Esophagus (tissue), 2 donors: ENCODE data around the gene SH3PXD2A. TPM values are rescaled to one million over a fixed set of nuclear protein-coding genes. Genes with fewer than 3 reads are reported as not detected.
A peak's percentile ranks its signal among the peaks of the same experiment; 100 is the strongest.

Experiments used
- H3K27ac ChIP-seq, 2 donors: one replicate each; pipeline ENCODE4 v1.5.1; 2013; ENCODE audit warnings: low read depth in 2 of 2, mild to moderate bottlenecking in 2 of 2, inconsistent platforms in 1 of 2, low read length in 1 of 2, moderate library complexity in 1 of 2
- H3K27me3 ChIP-seq, 2 donors: one replicate each; pipeline ENCODE4 v1.6.1; 2013; ENCODE audit warnings: low read length in 2 of 2, control low read depth in 1 of 2, mild to moderate bottlenecking in 1 of 2; ENCODE audit not compliant: insufficient read depth in 2 of 2, control insufficient read depth in 1 of 2
- H3K36me3 ChIP-seq, 2 donors: one replicate each; pipeline ENCODE4 v1.6.1; 2013; ENCODE audit warnings: low read length in 1 of 2; ENCODE audit not compliant: control insufficient read depth in 2 of 2, insufficient read depth in 2 of 2
- H3K4me1 ChIP-seq, 2 donors: one replicate each; pipeline ENCODE4 v1.6.1; 2013; ENCODE audit warnings: low read length in 1 of 2; ENCODE audit not compliant: control insufficient read depth in 2 of 2, insufficient read depth in 2 of 2
- H3K4me3 ChIP-seq, 2 donors: one replicate each; pipeline ENCODE4 v1.5.1; 2013; ENCODE audit warnings: low read length in 2 of 2, mild to moderate bottlenecking in 2 of 2, low read depth in 1 of 2, moderate library complexity in 1 of 2
- H3K9me3 ChIP-seq, 2 donors: one replicate each; pipeline ENCODE4 v1.6.1; 2013; ENCODE audit warnings: mild to moderate bottlenecking in 2 of 2, low read depth in 1 of 2, low read length in 1 of 2, moderate library complexity in 1 of 2; ENCODE audit not compliant: control insufficient read depth in 2 of 2, insufficient read depth in 1 of 2
- WGBS, 2 donors: extraction: QIAGEN DNeasy Blood & Tissue Kit; methylation state at CpG; one replicate each; pipeline ENCODE4 v1.1.7; 2013; 5-methylcytosine and 5-hydroxymethylcytosine counted together
- polyA plus RNA-seq, 2 donors: library from polyadenylated mRNA; stranded (reverse); fragments of 200-250 nt; gene quantifications; one replicate each; pipeline ENCODE4 v1.2.3, GENCODE V29; 2013
- donor health status: healthy with polysubstance abuse.
- donor health status: Bipolar disorder and iron deficiency.

Gene SH3PXD2A
- polyA plus RNA-seq, 2 donors = 14.9 to 34.2 TPM

DNA sequence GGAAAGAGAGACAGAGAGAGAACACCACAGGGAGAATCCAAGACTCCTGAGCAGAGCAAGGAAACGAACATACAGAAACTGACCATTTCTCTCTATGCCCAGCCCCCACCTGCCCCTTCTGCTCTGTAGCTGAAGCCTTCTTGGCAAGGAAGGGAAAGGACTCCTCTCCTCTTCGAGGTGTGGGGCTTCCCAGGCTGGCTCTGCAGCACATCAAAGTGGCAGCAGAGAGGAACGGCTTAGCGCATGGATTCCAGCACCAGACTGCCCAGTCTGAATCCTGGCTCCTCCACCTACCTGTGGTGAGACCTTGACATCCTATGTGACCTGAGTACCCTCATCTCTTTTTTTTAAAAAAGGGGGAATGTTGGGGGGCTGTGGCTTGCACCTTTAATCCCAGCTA, 69.4 kb downstream of the SH3PXD2A start:
- 47 to 62% methylated on average over 4 of the region's 4 CpGs for WGBS, 2 donors
- H3K27ac ChIP-seq = peak overlapping the region; percentile 77 to 98
- no peaks in the 10 kb centered on the region for H3K9me3 ChIP-seq
- peaks cover 9 to 48% of the 10 kb centered on the region in 2 donors for H3K4me1 ChIP-seq
- H3K36me3 ChIP-seq = no peaks in the 10 kb centered on the region
- H3K4me3 ChIP-seq = peak overlapping the region in 1 of 2 donors; percentile 18
- H3K27me3 ChIP-seq = no peaks in the 10 kb centered on the region

DNA sequence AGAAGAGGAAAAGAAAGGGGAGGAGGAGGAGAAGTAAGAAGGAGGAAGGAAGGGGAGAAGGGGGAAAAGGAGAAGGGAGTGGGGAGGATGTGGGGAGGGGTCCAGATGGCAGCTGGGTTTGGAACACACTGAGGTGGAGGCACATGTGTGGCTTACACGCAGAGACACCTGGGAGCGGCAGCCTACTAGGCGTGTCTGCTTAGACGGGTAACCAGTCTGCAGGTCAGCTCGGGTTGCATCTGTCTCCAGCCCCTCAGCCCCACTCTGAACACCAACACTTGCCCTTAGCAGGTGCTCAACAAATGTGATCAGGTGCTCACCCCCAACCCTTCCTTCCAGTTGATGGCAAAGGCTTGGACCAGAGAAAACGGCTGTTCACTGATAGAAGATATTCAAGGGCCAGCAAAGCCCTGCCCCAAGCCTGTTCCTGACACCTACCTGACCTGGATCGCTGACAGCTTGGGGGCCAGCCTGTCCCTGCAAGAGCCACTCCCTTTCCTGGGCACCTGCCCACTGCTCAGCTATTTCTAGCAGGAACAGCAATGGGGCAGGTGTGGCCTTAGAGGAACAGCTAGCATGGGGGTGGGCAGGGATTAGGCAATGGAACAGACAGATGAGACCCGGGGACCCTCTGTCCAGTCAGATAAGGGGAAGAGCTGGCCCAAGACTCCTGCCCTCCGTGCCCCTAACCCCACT, 70.5 kb downstream of the SH3PXD2A start:
- Histone ChIP-seq H3K27me3 (no peaks in the 10 kb centered on the region), H3K4me3 (no peak overlapping the region), H3K27ac (peak overlapping the region; percentile 77 to 98), H3K36me3 (no peaks in the 10 kb centered on the region), H3K4me1 (peaks cover 9 to 49% of the 10 kb centered on the region in 2 donors), H3K9me3 (no peaks in the 10 kb centered on the region)
- WGBS, 2 donors = 49 to 64% methylated on average over 7 to 9 of the region's 9 CpGs

DNA sequence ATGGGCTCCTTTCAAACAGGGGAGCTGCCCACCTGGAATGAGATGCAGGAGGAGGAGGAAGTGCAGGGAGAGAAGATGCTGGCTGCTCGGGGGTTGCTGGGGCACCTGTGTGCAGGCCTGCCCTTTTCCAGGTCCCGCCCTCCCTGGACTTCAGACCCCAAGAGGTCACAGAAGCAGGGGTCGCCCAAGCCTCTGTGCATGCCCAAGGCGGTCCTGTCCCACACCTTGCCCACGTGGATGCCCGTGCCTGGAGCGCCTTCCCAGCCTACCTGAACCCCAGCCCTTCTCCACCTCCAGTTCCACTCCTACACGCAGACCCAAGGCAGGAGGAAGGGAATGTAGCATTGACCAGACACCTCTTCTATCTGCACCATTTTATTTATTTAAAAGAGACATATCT, 71.3 kb downstream of the SH3PXD2A start:
- H3K27ac ChIP-seq = peak overlapping the region; percentile 77 to 98
- no peaks in the 10 kb centered on the region for H3K27me3 ChIP-seq
- no peaks in the 10 kb centered on the region for H3K9me3 ChIP-seq
- no peaks in the 10 kb centered on the region for H3K36me3 ChIP-seq
- no peak overlapping the region for H3K4me3 ChIP-seq
- peaks cover 9 to 51% of the 10 kb centered on the region in 2 donors for H3K4me1 ChIP-seq
- 68 to 86% methylated on average over 8 of the region's 8 CpGs for WGBS, 2 donors

DNA sequence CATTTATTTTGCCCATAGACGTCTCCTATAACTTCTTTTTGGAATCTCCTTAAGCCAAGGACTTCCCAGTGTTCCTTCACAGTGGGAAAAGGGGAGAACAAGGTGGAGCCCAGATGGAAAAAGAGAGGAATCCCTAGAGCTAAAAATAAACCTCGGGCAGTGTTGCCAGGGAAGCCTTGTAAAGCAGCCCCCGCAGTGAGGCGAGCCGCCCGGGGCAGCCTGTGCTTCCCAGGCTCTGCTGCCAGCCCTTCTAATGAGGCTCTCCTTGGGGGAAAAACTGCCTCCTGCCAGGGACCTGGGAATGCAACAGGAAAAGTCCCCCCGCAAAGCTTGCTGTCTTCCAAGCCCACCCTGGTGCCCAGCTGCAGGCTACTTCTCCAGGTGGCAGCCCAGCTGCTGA, 71.7 kb downstream of the SH3PXD2A start:
- H3K4me1 ChIP-seq = peaks cover 9 to 49% of the 10 kb centered on the region in 2 donors
- 48 to 63% methylated on average over 7 of the region's 7 CpGs for WGBS, 2 donors
- H3K4me3 ChIP-seq = no peak overlapping the region
- H3K9me3 ChIP-seq = no peaks in the 10 kb centered on the region
- H3K27ac ChIP-seq = peak overlapping the region; percentile 77 to 98
- H3K27me3 ChIP-seq = no peaks in the 10 kb centered on the region
- no peaks in the 10 kb centered on the region for H3K36me3 ChIP-seq

DNA sequence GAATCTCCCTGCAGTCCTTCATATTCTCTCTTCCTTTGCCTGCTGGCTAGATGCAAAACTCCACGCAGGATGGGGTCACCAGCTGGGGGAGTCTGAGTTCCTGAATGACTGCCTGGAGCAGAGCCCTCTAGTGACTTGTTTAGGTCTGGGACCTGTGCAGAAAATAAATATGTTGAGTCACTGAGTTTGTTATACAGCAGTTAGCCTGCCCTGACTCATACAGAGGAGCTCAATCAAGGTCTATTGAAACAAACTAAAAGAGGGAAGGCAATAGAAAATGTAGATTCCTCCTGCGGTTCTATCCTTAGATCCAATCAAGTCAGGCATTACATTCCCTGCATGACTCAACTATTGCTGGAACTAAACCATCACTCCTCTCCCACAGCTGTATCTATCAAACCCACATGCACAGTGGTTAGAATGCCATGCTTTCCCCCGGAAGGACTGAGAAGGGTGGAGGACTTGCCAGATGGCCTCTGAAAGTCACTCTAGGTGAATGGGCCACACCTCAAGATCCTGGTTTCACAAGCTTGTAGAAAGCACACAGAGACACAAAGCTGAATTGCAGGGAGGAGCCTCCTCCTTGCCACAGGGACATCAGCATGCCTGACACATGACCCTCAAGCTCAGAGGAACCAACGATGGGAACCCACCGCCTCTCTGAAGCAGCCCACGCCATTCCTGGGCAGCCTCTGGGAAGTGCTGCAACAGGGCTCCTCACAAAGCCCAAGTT, 73.9 kb downstream of the SH3PXD2A start:
- no peaks in the 10 kb centered on the region for H3K36me3 ChIP-seq
- no peak overlapping the region for H3K4me3 ChIP-seq
- 54 to 61% methylated on average over 6 of the region's 6 CpGs for WGBS, 2 donors
- no peaks in the 10 kb centered on the region for H3K27me3 ChIP-seq
- peak overlapping the region; percentile 95 to 98 for H3K27ac ChIP-seq
- H3K4me1 ChIP-seq = peaks cover 9 to 52% of the 10 kb centered on the region in 2 donors
- H3K9me3 ChIP-seq = no peaks in the 10 kb centered on the region

DNA sequence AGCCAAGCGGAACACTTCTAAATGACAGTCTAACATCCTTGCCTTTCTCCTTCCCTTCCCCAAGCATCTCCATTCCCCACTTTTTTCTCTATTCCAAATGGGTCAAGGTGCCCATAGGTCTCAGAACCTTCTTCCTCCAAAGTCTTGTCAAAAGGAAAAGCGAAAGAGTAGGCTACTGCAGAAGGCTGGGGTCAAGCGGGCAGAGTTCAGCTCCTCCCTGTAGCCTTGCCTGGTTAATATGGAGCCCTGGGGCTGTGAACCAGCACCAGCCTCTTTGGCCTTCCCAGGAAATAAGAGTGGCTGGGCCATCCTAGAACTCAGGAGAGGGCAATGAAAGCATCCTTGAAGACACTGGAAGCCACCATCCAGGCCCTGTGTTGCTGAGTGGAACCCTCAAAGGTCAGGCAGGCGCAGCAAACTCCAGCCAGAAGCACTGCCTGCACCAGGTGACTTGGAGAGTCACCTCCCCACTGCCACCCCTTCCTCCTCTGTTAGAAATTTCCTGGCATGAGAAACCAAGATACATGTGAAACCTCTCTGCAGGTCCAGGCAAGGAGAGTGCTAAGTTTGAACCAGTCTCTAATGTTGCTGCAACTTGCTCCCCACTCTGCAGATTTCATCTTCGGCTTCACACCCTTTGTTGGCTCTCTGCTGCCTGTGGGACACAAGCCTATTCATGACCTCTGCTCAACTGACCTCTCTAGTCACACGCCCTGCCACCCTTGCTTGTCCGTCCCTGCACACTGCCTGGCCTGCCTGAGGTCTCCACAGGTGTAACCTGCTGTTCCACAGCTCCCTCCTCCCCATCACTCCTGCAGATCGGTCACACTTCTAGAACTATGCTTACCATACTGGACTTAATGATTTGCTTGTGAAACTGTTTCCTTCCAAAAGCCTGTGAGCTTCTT, 74.9 kb downstream of the SH3PXD2A start:
- WGBS, 2 donors = 54 to 63% methylated on average over 8 of the region's 8 CpGs
- Histone ChIP-seq H3K27ac (peak overlapping the region; percentile 95), H3K4me3 (no peak overlapping the region), H3K9me3 (no peaks in the 10 kb centered on the region), H3K27me3 (no peaks in the 10 kb centered on the region), H3K36me3 (no peaks in the 10 kb centered on the region), H3K4me1 (peaks cover 9 to 50% of the 10 kb centered on the region in 2 donors)

DNA sequence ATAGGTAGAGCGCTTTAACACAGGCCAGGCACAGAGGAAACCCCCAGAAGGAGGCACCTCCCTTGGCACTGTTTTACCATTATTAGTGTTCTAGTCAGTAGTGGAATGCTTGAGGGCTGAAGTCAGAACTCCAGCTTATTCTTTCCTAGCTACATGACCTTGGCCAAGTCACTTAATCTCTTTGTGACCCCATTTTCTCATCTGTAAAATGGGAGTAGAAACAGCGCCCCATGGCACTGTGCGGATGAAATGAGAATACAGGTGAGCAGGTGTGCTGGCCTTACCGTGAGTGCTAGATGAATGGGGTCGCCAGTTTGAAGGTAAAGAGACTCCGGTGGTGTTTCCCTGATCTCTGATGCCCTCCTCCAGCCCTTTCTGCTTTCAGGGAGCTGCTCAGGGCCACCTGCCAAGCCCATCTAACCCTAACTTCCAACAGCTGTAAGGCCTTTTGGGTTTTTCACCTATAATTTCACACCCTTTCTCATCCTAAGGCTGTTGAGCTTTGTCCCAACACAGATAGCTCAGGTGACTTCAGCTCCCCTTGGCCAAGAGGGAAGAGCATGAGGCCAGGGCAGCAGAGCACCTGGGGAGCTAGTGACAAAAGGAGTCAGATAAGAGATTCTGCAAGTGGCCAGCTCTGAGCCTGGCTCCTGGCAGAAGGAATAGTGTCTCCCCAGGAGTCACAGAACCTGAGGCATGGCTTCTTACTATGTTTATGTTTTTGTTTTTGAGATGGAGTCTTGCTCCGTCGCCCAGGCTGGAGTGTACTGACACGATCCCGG, 76.8 kb downstream of the SH3PXD2A start:
- WGBS, 2 donors = 84 to 91% methylated on average over 10 of the region's 10 CpGs
- H3K27ac ChIP-seq = no peak overlapping the region

DNA sequence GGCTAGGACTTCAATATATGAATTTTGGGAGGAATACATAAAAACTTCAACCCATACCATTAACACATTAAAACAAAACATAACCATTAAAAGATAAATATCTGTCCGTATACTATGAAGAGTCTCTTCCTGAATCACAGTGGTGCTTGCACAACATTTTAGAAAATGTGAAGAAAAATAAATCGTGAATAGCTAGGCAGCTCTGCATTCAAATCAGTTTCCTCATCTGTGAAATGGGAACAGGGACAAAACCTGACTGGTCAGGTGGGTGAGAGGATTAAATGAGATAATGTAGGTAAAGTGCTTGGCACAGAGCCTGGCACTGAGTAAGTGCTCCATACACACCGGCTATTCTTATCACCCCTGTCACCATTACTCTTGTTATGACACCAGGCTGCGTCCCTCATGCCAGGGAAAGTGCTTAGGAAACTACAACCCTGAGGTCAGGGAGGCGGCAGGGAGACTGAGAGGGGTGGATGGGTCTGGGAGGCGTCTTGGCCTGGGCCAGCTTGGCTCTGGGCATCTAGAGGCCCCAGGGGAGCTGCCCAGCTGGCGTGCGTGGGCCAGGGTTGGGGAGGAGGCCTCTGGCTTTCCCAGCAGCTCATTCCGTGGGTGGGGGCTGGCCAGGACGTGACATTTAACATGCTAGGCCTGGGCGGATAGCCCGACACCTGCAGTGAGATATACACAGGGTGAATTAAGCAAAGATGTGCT, 78.3 kb downstream of the SH3PXD2A start:
- peak overlapping the region; percentile 25 to 89 for H3K27ac ChIP-seq
- WGBS, 2 donors = 32 to 38% methylated on average over 12 of the region's 12 CpGs
- no peaks in the 10 kb centered on the region for H3K9me3 ChIP-seq
- no peaks in the 10 kb centered on the region for H3K27me3 ChIP-seq
- H3K36me3 ChIP-seq = no peaks in the 10 kb centered on the region
- H3K4me3 ChIP-seq = no peak overlapping the region
- peaks cover 0 to 35% of the 10 kb centered on the region in 2 donors for H3K4me1 ChIP-seq

More for the DNA sequence above, 76.8 kb downstream of the SH3PXD2A start:
- no peaks in the 10 kb centered on the region for H3K9me3 ChIP-seq
- no peaks in the 10 kb centered on the region for H3K36me3 ChIP-seq
- no peak overlapping the region for H3K4me3 ChIP-seq
- H3K27me3 ChIP-seq = no peaks in the 10 kb centered on the region
- peaks cover 3 to 35% of the 10 kb centered on the region in 2 donors for H3K4me1 ChIP-seq
